Mesothelial cell of epicardium (in vitro differentiated cells): ENCODE data around the gene AFAP1L2. TPM values are rescaled to one million over a fixed set of nuclear protein-coding genes. Genes with fewer than 3 reads are reported as not detected.
A peak's percentile ranks its signal among the peaks of the same experiment; 100 is the strongest.
"Not testable (repeated sequence)": the region's sequence is repeated elsewhere in the genome, so short reads cannot be mapped to it uniquely, and the experiment has no call there.

Experiments
- DNase-seq, 2 experiments: peaks; one replicate each; pipeline ENCODE4 v3.0.0; 2021; ENCODE audit warnings: low spot score in 2 of 2; ENCODE audit not compliant: unreplicated experiment in 2 of 2
- H3K27ac Mint-ChIP-seq: 2 replicates; pipeline ENCODE4 v1.8.0; 2021; ENCODE audit warnings: mixed read lengths
- H3K27me3 Mint-ChIP-seq: 2 replicates; pipeline ENCODE4 v1.8.0; 2021; ENCODE audit warnings: low read depth, mixed read lengths
- H3K36me3 Mint-ChIP-seq: 2 replicates; pipeline ENCODE4 v1.8.0; 2021; ENCODE audit warnings: mixed read lengths
- H3K4me1 Mint-ChIP-seq: 2 replicates; pipeline ENCODE4 v1.8.0; 2021; ENCODE audit warnings: mixed read lengths
- H3K4me3 Mint-ChIP-seq: 2 replicates; pipeline ENCODE4 v1.8.0; 2021; ENCODE audit warnings: mild to moderate bottlenecking, moderate library complexity, mixed read lengths
- H3K9me3 Mint-ChIP-seq: 2 replicates; pipeline ENCODE4 v1.8.0; 2021; ENCODE audit warnings: mixed read lengths
- CTCF ChIP-seq: fragments of 200-600 bp; sonication (generic); IDR thresholded peaks from one replicate; pipeline ENCODE4 v1.5.0; 2021; ENCODE audit warnings: antibody characterized with exemption; ENCODE audit not compliant: unreplicated experiment
- total RNA-seq: library from RNA; stranded (reverse); gene quantifications from 3 replicates; pipeline ENCODE4 v1.2.1, GENCODE V29; 2021

The AFAP1L2 gene
- total RNA-seq, 1 donor from 2014 or later, result 5.7 TPM

- H3K27me3 Mint-ChIP-seq, result no peaks in the 10 kb centered on the region
- TF ChIP-seq CTCF, result no peak
- no peaks in the 10 kb centered on the region for H3K36me3 Mint-ChIP-seq
- no peaks in the 10 kb centered on the region for H3K9me3 Mint-ChIP-seq
- H3K4me1 Mint-ChIP-seq, result peaks cover 30% of the 10 kb centered on the region
- peak overlapping the region; percentile 27 for H3K27ac Mint-ChIP-seq
- no peak overlapping the region for H3K4me3 Mint-ChIP-seq
- DNase-seq, result no peak
Measured at GRCh38 chr10:114337510-114338462, 66.5 kb downstream of the AFAP1L2 start.

- Mint-ChIP-seq H3K36me3 (no peaks in the 10 kb centered on the region), H3K4me1 (peaks cover 34% of the 10 kb centered on the region), H3K27ac (peak overlapping the region; percentile 24), H3K27me3 (no peaks in the 10 kb centered on the region), H3K4me3 (no peak overlapping the region), H3K9me3 (no peaks in the 10 kb centered on the region)
- TF ChIP-seq CTCF, result no peak
- no peak for DNase-seq
Measured at GRCh38 chr10:114336823-114337509, 67.3 kb downstream of the AFAP1L2 start.

DNA sequence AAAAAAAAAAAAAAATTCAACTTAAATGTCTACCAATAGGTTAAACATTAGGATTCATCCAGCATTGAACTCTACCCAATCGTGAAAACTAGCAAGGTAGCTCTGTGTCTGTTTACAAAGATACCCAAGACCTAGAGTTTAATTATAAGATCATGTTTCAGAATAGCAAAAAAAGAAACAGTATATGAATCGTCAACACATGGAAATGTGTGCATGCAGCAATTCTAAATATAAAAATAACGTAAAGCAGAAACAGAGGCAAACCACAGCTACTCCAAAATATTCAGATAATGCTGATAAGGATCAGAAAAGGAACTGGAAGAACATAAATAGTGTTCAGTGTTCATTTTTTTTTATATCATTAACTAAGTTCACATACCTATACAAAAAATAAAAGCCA, 68.7 kb downstream of the AFAP1L2 start:
- H3K27ac Mint-ChIP-seq, result no peak overlapping the region
- H3K36me3 Mint-ChIP-seq, result no peaks in the 10 kb centered on the region
- no peaks in the 10 kb centered on the region for H3K27me3 Mint-ChIP-seq

DNA sequence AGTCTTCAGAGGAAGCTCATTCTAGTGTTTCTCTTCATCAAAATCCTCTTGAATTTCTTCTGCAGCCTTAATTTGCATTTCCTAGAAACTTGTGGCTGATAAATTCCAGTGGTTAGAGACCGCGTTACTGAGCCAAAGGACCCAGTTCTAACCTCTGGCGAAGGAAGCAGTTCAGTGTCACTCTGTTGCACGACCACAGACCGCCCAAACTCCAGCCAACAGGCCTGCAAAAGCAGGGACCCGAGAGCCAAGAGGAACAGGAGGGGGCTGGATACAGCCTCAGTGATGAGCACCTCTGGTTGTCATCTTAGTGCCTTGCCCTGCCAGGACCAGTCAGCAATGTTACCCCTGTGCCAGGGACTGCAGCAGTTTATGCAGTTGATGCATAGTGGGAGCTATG, 70.0 kb downstream of the AFAP1L2 start:
- Mint-ChIP-seq H3K9me3 (no peaks in the 10 kb centered on the region), H3K4me1 (peaks cover 36% of the 10 kb centered on the region), H3K4me3 (no peak overlapping the region), H3K27ac (no peak overlapping the region), H3K27me3 (no peaks in the 10 kb centered on the region), H3K36me3 (no peaks in the 10 kb centered on the region)
- no peak for DNase-seq
- no peak for TF ChIP-seq CTCF

More for the DNA sequence above, 68.7 kb downstream of the AFAP1L2 start:
- H3K4me3 Mint-ChIP-seq, result no peak overlapping the region
- no peak for TF ChIP-seq CTCF
- no peak for DNase-seq
- H3K9me3 Mint-ChIP-seq, result no peaks in the 10 kb centered on the region
- peaks cover 34% of the 10 kb centered on the region for H3K4me1 Mint-ChIP-seq

DNA sequence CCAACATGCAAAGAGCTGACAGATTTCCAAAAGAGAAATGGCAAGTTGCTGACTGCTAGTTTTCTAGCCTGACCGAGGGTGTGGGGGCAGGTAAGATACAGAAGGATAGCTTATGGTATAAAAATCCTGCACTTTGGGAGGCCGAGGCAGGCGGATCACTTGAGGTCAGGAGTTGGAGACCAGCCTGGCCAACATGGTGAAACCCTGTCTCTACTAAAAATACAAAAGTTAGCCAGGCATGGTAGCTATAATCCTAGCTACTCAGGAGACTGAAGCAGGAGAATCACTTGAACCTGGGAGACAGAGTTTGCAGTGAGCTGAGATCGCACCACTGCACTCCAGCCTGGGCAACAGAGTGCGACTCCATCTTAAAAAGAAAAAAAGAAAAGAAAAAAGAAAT, 70.9 kb downstream of the AFAP1L2 start:
- DNase-seq, H3K9me3 Mint-ChIP-seq, H3K27me3 Mint-ChIP-seq, H3K4me3 Mint-ChIP-seq, H3K36me3 Mint-ChIP-seq: not testable (repeated sequence)
- Mint-ChIP-seq H3K4me1 (peaks cover 37% of the 10 kb centered on the region), H3K27ac (peak overlapping the region; percentile 21)
